Astrocyte of the spinal cord (primary cell): Measurements from ENCODE around the gene CTIF.

Experiments used
- DNase-seq: peaks from one replicate; pipeline ENCODE4 v3.0.0; 2011; ENCODE audit warnings: low read depth, low spot score
- H3K4me3 ChIP-seq: 2 replicates; pipeline ENCODE4 v1.5.1; 2011; ENCODE audit warnings: low read depth, mild to moderate bottlenecking, low read length, moderate library complexity
- CTCF ChIP-seq: IDR thresholded peaks from 2 replicates; pipeline ENCODE4 v1.5.1; 2012; ENCODE audit warnings: low read depth, mild to moderate bottlenecking, low read length, inconsistent platforms
- in situ Hi-C: cut with HindIII; loops from 2 replicates; pipeline ENCODE4 v1.10.0; 2017; ENCODE audit warnings: low sequenced_read_pairs

CTIF gene

GRCh38 chr18:48842259-48843061, 303.6 kb downstream of the CTIF start:
- in situ Hi-C loops, result no loop called here
- TF ChIP-seq CTCF, result no peak
- peak; percentile 64 for DNase-seq
- no peak overlapping the region for H3K4me3 ChIP-seq

GRCh38 chr18:48843162-48843561, 304.3 kb downstream of the CTIF start:
- in situ Hi-C loops, result no loop called here
- no peak for DNase-seq
- no peak for TF ChIP-seq CTCF
- H3K4me3 ChIP-seq, result no peak overlapping the region

DNA sequence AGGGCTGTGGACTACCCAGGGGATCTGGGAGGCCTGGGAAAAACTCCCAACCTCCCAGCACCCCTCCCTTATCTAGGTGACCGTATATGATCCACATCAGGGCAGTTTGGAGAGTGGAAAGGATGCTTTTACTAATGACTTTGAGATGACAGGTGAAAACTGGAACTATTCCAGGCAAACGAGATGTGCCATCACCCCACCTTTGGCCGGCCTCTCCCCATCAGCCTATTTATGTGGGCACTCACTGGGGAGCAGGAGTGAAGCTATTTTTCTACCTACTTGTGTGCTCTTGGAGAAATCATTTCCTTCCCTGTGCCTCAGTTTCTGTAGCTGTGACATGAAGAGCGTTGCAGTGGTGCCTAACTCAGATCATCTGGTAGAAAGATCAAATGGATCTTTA, 304.8 kb downstream of the CTIF start:
- no peak overlapping the region for H3K4me3 ChIP-seq
- in situ Hi-C loops, result no loop called here
- DNase-seq, result no peak
- no peak for TF ChIP-seq CTCF

DNA sequence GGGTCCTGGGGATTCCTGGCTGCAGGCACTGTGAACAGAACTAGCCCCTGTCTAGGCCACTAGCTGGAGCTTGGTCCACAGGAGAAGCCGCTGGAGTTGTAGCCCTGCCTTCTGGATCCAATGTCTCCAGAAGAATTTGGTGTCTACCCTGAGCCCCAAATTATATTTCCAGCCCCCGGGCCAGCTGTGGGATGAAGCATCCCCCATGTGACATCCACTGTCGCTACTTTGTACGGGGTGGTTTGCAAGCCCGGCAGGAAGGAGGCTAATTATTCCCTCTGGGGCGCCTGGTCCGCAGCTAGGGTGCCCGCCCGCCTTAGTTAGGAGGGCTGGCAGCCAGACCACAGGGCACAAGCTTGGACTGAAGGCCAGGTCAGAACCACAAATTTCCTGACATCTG, 305.4 kb downstream of the CTIF start:
- in situ Hi-C loops, result no loop called here
- no peak for DNase-seq
- no peak for TF ChIP-seq CTCF
- no peak overlapping the region for H3K4me3 ChIP-seq

DNA sequence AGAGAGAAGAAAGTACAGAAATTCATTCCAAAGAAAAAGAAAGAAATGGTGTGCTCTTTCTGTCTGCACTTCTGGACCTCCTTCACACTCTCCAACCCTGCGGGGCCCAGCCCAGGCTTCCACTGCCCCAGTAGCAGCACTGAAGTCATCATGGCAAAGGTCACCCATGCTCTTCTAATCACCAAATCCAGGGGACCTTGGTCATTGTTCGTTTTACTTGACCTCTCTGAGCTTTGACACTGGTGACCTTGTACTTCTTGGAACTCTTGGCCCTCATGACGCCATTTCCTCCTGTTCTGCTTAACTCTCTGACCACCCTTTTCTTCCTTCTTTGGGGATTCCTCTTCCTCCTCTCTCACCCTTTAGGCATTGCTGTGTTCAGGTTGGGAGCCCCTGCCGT, 306.3 kb downstream of the CTIF start:
- no peak overlapping the region for H3K4me3 ChIP-seq
- DNase-seq, result no peak
- TF ChIP-seq CTCF, result no peak
- in situ Hi-C loops, result no loop called here

- in situ Hi-C loops, result no loop called here
- no peak overlapping the region for H3K4me3 ChIP-seq
- DNase-seq, result no peak
Observed at GRCh38 chr18:48846423-48846932, 307.6 kb downstream of the CTIF start.

More at GRCh38 chr18:48846423-48846932, 307.6 kb downstream of the CTIF start:
- TF ChIP-seq CTCF, result no peak
